ENCODE measurements around the gene LGMN.

The LGMN gene

DNA sequence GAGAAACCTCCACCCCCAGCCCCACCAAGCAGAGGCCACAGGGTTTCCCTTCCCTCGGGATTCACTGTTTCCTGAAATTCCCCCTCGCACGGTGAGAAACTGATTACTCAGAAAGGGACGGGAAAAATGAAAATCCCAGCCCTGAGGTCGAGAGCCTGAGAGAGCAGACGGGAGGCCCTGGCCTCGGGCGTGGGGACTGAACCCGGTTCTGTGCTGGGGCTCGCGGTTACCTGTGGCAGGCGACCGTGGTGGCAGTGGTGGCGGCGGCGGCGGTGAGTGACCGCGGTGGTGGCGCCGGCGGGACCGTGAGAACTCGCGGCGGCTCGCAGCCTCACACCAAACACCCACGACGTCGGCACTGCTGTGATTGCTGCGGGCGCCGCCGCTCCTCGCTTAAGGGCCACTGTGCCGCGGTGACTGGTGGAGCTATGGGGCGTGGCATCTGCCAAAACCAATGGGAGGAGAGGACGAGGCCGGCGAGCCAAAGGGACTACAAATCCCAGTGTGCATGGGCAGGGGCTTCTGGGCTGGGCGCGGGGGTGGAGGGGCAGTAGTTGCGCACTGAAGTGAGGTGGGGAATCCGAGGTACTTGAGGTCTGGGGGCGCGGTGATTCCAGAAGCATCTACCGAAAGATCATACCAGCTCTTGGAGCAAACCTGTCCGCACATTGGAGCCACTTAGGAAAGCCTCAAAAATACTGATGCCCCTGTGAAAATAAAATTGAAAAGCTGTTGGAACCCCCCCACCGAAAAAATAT, at the start of gene LGMN:
Gene LGMN (minus strand): TSS at position 369 of the 758 bp plus-strand sequence. CDS start 15,841 bp downstream, outside the sequence.
- peak within 1 kb of the TSS; percentile 75 for H3K27ac ChIP-seq (ENCODE audit: low read depth, low read length)
- no peaks in the 10 kb centered on the region for H3K36me3 ChIP-seq (ENCODE audit: insufficient read depth, low read length)
- H3K27me3 ChIP-seq (ENCODE audit: control insufficient read depth in 1 of 2, insufficient read depth in 2 of 2, low read length in 2 of 2): no peaks in the 10 kb centered on the region
- H3K4me1 ChIP-seq (ENCODE audit: insufficient read depth, low read length): peaks cover 13% of the 10 kb centered on the region
- peak within 1 kb of the TSS; percentile 85 for H3K9ac ChIP-seq (ENCODE audit: low read length)
- H3K4me3 ChIP-seq (ENCODE audit: low read depth in 1 of 2, low read length in 2 of 2): peak within 1 kb of the TSS; percentile 77 to 96
- H3K9me3 ChIP-seq (ENCODE audit: low read length): no peaks in the 10 kb centered on the region

DNA sequence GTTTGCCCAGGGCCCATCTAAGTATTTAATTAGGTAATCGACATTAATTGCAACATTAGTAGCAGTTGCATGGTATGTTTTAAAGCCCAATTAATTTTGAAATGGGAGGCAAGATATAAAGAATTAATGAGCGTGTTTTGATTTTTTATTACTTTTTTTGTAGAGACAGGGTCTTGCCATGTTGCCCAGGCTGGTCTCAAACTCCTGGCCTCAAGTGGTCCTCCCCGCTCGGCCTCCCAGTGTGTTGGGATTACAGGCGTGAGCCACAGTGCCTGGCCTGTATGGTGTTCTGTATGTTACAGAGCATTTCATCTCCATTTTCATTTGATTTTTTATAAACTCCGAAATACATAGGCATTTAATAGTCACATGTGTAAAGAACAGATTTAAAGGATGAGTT, 46.5 kb upstream of the LGMN start:
- Histone ChIP-seq H3K4me3 (ENCODE audit: low read depth in 1 of 2, low read length in 2 of 2) (peak overlapping the region; percentile 97 to 98), H3K4me1 (ENCODE audit: insufficient read depth, low read length) (peaks cover 18% of the 10 kb centered on the region), H3K9me3 (ENCODE audit: low read length) (no peaks in the 10 kb centered on the region), H3K9ac (ENCODE audit: low read length) (peak overlapping the region; percentile 95), H3K27ac (ENCODE audit: low read depth, low read length) (peak overlapping the region; percentile 89), H3K36me3 (ENCODE audit: insufficient read depth, low read length) (peaks cover 10% of the 10 kb centered on the region), H3K27me3 (ENCODE audit: control insufficient read depth in 1 of 2, insufficient read depth in 2 of 2, low read length in 2 of 2) (no peaks in the 10 kb centered on the region)

DNA sequence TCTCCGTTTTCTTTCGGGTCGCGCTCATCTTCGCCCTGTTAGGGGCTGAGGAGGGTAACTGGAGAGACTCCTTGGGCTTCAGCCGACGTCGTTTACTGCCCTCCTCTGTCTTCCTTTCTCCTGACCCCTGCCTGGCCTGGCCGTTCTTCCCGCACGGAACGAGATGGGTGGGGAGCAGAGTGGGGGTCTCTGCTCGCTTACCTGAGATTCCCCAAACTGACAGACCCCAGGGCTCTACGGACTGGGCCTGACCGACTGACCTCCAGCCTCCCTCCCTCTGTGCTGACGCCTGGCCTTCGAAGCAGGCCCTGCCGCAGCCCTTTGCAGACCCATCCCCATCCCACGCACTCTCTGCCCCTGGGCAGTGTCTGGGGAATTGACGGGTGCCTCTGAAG, 46.1 kb upstream of the LGMN start:
- Histone ChIP-seq H3K27ac (ENCODE audit: low read depth, low read length) (peak overlapping the region; percentile 89), H3K4me3 (ENCODE audit: low read depth in 1 of 2, low read length in 2 of 2) (peak overlapping the region; percentile 97 to 98), H3K27me3 (ENCODE audit: control insufficient read depth in 1 of 2, insufficient read depth in 2 of 2, low read length in 2 of 2) (no peaks in the 10 kb centered on the region), H3K9ac (ENCODE audit: low read length) (peak overlapping the region; percentile 95), H3K4me1 (ENCODE audit: insufficient read depth, low read length) (peaks cover 18% of the 10 kb centered on the region), H3K36me3 (ENCODE audit: insufficient read depth, low read length) (peaks cover 8% of the 10 kb centered on the region), H3K9me3 (ENCODE audit: low read length) (no peaks in the 10 kb centered on the region)

DNA sequence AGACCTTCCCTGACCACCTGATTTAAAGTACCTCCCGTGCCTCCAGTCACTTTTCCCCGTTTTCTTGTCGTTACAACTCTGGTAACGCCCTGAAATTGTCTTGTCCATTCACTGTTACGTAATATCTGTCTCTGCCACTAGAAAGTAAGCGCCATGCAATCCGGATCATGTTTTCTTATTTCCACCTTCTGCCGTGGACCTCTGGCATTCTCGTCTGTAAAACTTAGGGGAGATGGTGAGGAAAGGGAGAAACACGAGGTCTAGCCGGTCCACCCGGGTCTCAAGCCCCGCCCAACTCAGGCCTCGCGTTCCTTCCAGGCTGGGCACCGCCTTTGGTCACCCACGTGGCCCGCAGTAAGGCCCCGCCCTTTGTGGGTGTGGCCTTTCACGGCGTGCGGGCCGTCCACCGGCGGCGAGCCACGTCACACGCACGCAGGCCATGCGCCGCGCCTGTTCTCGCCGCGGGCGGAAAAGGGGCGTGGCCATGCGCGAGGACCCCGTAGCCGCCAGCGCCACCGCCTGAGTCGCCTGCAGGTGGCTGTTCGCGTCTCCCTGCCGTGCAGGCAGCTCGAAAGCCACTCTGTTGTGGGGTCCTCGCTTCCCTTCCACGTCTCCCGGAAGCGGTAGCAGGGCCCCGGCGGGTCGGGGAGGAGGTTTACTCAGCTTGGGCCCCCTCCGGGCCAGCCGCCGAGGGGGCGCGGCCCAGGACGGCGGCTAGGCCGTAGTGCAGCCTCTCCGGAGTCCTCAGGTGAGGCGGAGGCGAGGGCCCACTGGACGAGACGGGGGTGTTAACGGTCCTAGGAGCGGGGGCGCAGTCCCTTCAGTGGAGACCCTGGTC, 45.5 kb upstream of the LGMN start, which contains the start of gene GOLGA5:
Gene GOLGA5 (plus strand): TSS at position 597 of the 838 bp plus-strand sequence. CDS start 3,133 bp downstream, outside the sequence.
- Histone ChIP-seq H3K4me1 (ENCODE audit: insufficient read depth, low read length) (peaks cover 18% of the 10 kb centered on the region), H3K27ac (ENCODE audit: low read depth, low read length) (peak within 1 kb of the TSS; percentile 89), H3K9ac (ENCODE audit: low read length) (peak within 1 kb of the TSS; percentile 95), H3K9me3 (ENCODE audit: low read length) (no peaks in the 10 kb centered on the region), H3K27me3 (ENCODE audit: control insufficient read depth in 1 of 2, insufficient read depth in 2 of 2, low read length in 2 of 2) (no peaks in the 10 kb centered on the region), H3K4me3 (ENCODE audit: low read depth in 1 of 2, low read length in 2 of 2) (peak within 1 kb of the TSS; percentile 97 to 98), H3K36me3 (ENCODE audit: insufficient read depth, low read length) (peaks cover 8% of the 10 kb centered on the region)

DNA sequence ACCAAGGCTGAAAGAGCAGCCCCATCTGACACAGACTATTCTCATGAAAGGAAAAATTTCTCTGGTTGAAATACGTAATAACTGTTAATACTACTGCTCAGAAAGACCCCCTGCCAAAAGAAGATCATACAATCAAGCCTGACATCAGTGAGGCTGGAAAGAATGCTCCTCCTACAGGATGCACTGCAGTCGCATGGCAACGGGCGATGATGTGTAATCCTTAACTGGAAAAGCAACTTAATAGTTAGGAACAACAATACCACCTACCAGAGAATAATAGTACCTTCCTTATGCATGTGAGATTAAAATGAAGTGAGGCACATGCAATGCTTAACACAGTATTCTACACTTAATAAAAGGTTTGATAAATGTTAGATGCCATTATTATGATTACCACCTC, 44.5 kb upstream of the LGMN start:
- Histone ChIP-seq H3K27ac (ENCODE audit: low read depth, low read length) (peak overlapping the region; percentile 36), H3K9ac (ENCODE audit: low read length) (no peak overlapping the region), H3K4me3 (ENCODE audit: low read depth in 1 of 2, low read length in 2 of 2) (no peak overlapping the region), H3K9me3 (ENCODE audit: low read length) (no peaks in the 10 kb centered on the region), H3K36me3 (ENCODE audit: insufficient read depth, low read length) (peaks cover 5% of the 10 kb centered on the region), H3K27me3 (ENCODE audit: control insufficient read depth in 1 of 2, insufficient read depth in 2 of 2, low read length in 2 of 2) (no peaks in the 10 kb centered on the region), H3K4me1 (ENCODE audit: insufficient read depth, low read length) (peaks cover 18% of the 10 kb centered on the region)

DNA sequence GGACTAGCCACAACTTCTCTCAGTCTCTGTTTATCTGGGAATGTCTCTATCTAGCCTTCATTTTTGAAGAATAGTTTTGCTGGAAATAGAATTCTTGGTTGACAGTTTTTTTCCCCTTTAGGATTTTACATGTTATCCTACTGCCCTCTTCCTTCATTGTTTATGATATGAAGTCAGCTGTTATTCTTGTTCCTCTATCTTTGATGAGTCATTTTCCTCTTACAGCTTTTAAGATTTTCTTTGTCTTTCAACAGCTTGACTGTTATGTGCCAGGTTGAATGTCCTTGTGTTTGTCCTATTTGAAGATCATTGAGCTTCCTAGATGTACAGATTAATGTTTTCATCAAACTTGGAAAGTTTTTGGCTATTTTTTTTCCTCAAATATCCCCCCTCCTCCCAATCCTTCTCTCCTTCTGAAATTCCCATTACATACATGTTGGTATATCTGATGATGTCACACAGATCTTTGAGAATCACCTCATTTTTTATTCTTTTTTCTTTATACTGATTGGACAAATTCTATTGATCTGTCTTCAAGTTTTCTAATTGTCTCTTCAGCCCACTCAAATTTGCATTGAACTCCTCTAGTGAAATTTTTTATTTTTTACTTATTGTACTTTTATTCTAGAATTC, 41.1 kb upstream of the LGMN start:
- Histone ChIP-seq H3K27ac (ENCODE audit: low read depth, low read length) (no peak overlapping the region), H3K4me3 (ENCODE audit: low read depth in 1 of 2, low read length in 2 of 2) (no peak overlapping the region), H3K9me3 (ENCODE audit: low read length) (no peaks in the 10 kb centered on the region), H3K36me3 (ENCODE audit: insufficient read depth, low read length) (no peaks in the 10 kb centered on the region), H3K9ac (ENCODE audit: low read length) (no peak overlapping the region), H3K27me3 (ENCODE audit: control insufficient read depth in 1 of 2, insufficient read depth in 2 of 2, low read length in 2 of 2) (no peaks in the 10 kb centered on the region), H3K4me1 (ENCODE audit: insufficient read depth, low read length) (peaks cover 6% of the 10 kb centered on the region)

DNA sequence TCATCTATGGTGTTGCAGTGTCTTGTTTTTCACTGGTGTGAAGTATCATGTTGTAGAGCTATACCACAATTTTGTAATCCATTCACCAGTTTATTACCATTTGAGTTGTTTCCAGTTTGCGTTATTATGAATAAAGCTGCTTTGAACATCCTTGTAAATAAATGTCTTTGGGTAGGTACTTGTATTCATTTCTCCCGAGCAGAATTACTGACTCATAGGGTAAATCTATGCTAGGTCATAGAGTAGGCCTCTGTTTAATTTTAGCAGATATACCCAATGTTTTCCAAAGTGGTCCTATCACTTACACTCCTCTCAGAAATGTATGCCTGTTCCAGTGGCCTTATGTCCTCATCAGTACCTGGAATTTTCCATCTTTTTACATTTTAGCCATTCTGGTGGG, 39.1 kb upstream of the LGMN start:
- peaks cover 5% of the 10 kb centered on the region for H3K4me1 ChIP-seq (ENCODE audit: insufficient read depth, low read length)
- H3K4me3 ChIP-seq (ENCODE audit: low read depth in 1 of 2, low read length in 2 of 2): no peak overlapping the region
- H3K36me3 ChIP-seq (ENCODE audit: insufficient read depth, low read length): no peaks in the 10 kb centered on the region
- H3K27ac ChIP-seq (ENCODE audit: low read depth, low read length): no peak overlapping the region
- no peaks in the 10 kb centered on the region for H3K27me3 ChIP-seq (ENCODE audit: control insufficient read depth in 1 of 2, insufficient read depth in 2 of 2, low read length in 2 of 2)
- H3K9ac ChIP-seq (ENCODE audit: low read length): no peak overlapping the region
- no peaks in the 10 kb centered on the region for H3K9me3 ChIP-seq (ENCODE audit: low read length)

DNA sequence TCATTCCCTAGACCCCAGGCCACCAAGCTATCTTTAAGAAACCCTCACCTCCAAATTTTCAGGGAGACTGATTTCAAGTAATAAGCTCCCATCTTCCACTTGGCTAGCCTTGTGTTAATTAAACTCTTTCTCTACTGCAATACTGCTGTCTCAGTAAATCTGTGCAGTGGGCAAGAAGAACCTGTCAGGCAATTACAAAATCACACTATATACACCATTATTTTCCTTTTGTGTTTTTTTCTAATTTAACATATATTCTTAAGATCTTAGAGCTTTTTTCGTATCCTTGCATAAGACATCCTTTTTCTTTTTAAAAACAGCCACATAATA, 38.0 kb upstream of the LGMN start:
- Histone ChIP-seq H3K4me1 (ENCODE audit: insufficient read depth, low read length) (peaks cover 5% of the 10 kb centered on the region), H3K36me3 (ENCODE audit: insufficient read depth, low read length) (no peaks in the 10 kb centered on the region), H3K27ac (ENCODE audit: low read depth, low read length) (no peak overlapping the region), H3K9ac (ENCODE audit: low read length) (no peak overlapping the region), H3K27me3 (ENCODE audit: control insufficient read depth in 1 of 2, insufficient read depth in 2 of 2, low read length in 2 of 2) (no peaks in the 10 kb centered on the region), H3K9me3 (ENCODE audit: low read length) (no peaks in the 10 kb centered on the region), H3K4me3 (ENCODE audit: low read depth in 1 of 2, low read length in 2 of 2) (no peak overlapping the region)

DNA sequence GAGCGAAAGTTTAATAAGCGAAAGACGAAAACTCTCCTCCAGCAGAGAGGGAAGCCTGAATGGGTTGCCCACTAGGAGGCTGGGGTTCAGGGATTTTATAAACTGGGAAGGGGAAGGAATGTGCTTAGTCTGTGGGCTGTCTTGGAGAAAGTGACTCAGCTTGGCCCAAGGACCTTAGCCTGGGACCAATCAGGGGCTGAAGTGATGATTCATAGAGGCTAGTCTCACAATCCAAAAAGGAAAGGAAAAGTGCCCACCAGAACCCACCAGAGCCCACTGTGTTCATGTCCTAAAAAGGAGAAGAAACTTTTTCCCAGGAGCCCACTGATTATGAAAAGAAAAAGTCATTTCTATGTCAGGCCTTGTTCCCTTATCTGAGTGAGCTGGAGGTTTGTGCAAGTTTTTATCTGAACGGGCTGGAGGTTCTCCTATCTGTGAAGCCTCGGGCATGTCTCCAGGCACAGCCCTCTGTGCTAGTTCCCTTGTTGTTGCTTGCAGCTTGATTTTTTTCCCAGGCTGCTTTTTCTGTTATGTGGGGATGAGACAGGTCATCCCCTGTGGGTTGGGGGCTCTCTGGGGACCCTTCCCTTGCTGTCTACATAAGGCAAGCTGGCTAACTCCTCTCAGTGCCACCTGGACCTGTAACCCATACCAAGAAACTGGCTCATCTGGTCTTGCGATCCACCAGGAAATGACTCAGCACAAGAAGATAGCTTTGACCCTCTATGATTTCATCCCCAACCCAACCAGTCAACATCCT, 37.4 kb upstream of the LGMN start:
- Histone ChIP-seq H3K27me3 (ENCODE audit: control insufficient read depth in 1 of 2, insufficient read depth in 2 of 2, low read length in 2 of 2) (no peaks in the 10 kb centered on the region), H3K4me3 (ENCODE audit: low read depth in 1 of 2, low read length in 2 of 2) (no peak overlapping the region), H3K4me1 (ENCODE audit: insufficient read depth, low read length) (peaks cover 5% of the 10 kb centered on the region), H3K9ac (ENCODE audit: low read length) (no peak overlapping the region), H3K9me3 (ENCODE audit: low read length) (no peaks in the 10 kb centered on the region), H3K27ac (ENCODE audit: low read depth, low read length) (no peak overlapping the region), H3K36me3 (ENCODE audit: insufficient read depth, low read length) (no peaks in the 10 kb centered on the region)

DNA sequence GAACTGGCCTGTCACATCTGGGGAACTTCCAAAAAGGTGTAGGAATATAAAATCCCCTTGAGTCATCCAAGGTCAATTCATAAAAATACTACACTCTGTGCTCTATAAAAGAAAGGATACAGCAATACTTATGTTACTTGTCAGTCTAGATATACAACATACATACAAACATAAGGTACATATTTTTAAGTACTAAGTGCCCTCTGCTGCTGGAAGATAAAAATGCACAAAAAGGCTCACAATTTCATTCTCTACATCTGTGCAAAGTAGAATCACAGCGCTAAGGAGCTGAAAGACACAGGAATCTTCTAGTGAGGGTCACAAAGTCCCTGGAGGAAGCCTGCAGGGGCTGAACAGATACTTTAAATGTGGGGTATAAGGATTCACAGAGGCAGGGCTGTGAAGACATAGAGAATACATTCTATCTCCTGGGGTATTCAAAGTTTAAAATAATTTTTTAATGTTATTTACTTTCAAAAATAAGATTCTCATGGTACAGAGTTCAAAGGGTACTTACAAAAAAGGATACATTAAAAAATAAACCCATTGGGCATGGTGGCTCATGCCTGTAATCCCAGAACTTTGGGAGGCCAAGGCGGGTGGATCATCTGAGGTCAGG, 35.5 kb upstream of the LGMN start:
- H3K9me3 ChIP-seq (ENCODE audit: low read length): no peaks in the 10 kb centered on the region
- no peaks in the 10 kb centered on the region for H3K27me3 ChIP-seq (ENCODE audit: control insufficient read depth in 1 of 2, insufficient read depth in 2 of 2, low read length in 2 of 2)
- no peak overlapping the region for H3K4me3 ChIP-seq (ENCODE audit: low read depth in 1 of 2, low read length in 2 of 2)
- no peaks in the 10 kb centered on the region for H3K36me3 ChIP-seq (ENCODE audit: insufficient read depth, low read length)
- H3K4me1 ChIP-seq (ENCODE audit: insufficient read depth, low read length): peaks cover 5% of the 10 kb centered on the region
- no peak overlapping the region for H3K9ac ChIP-seq (ENCODE audit: low read length)
- no peak overlapping the region for H3K27ac ChIP-seq (ENCODE audit: low read depth, low read length)
